H1 (cell line): ENCODE results near the gene TTC28. TPM values are rescaled to one million over a fixed set of nuclear protein-coding genes. Genes with fewer than 3 reads are reported as not detected.

Experiments
- CTCF ChIA-PET: fragments of 300-600 bp; sonication (Branson Sonifier 250); formaldehyde crosslinking; loops from one replicate; lab custom pipeline; 2021; ENCODE audit not compliant: partially characterized antibody; lab: Charles Lee
- POLR2A ChIA-PET: fragments of 300-600 bp; sonication (Branson Sonifier 250); formaldehyde crosslinking; loops from one replicate; lab custom pipeline; 2021; ENCODE audit warnings: inconsistent platforms; ENCODE audit not compliant: partially characterized antibody; lab: Charles Lee
- DNase-seq, 2 experiments: peaks; one replicate each; pipeline versions ENCODE4 v3.0.0 to v3.0.0-alpha.2; 2010 to 2022; ENCODE audit warnings: low spot score in 2 of 2, low read depth in 1 of 2, mixed read lengths in 1 of 2
- FAIRE-seq: peaks from 2 replicates; lab custom pipeline; 2011; peaks lifted over from hg19 to GRCh38; lab: Jason Lieb, UNC
- H2AFZ ChIP-seq: 2 replicates; pipeline ENCODE4 v1.8.1; 2012; ENCODE audit warnings: low read length, inconsistent platforms
- H2AK5ac ChIP-seq: 2 replicates; pipeline ENCODE4 v1.6.1; 2013; ENCODE audit warnings: low read depth, low read length
- H2BK120ac ChIP-seq: replicated peaks from 2 replicates; pipeline ENCODE3; 2013; ENCODE audit warnings: low read depth, low read length, inconsistent platforms
- H2BK12ac ChIP-seq: 2 replicates; pipeline ENCODE4 v1.6.1; 2013; ENCODE audit warnings: low read depth, low read length
- H2BK15ac ChIP-seq: 2 replicates; pipeline ENCODE4 v1.6.1; 2013; ENCODE audit warnings: low read length
- H2BK20ac ChIP-seq: 2 replicates; pipeline ENCODE4 v1.6.1; 2013; ENCODE audit warnings: low read length
- H2BK5ac ChIP-seq: 2 replicates; pipeline ENCODE4 v1.6.1; 2013; ENCODE audit warnings: low read depth, low read length
- H3K14ac ChIP-seq: 2 replicates; pipeline ENCODE4 v1.6.1; 2013; ENCODE audit warnings: inconsistent platforms; ENCODE audit not compliant: insufficient read length
- H3K18ac ChIP-seq: 2 replicates; pipeline ENCODE4 v1.6.1; 2013; ENCODE audit warnings: low read length; ENCODE audit errors: extremely low read depth
- H3K23ac ChIP-seq: 2 replicates; pipeline ENCODE4 v1.6.1; 2013; ENCODE audit warnings: inconsistent platforms; ENCODE audit not compliant: insufficient read length
- H3K23me2 ChIP-seq: 2 replicates; pipeline ENCODE4 v1.6.1; 2013; ENCODE audit warnings: low read depth, low read length
- H3K27ac ChIP-seq: 2 replicates; pipeline ENCODE4 v1.6.1; 2011; ENCODE audit warnings: low read depth, low read length, inconsistent platforms
- H3K27me3 ChIP-seq, 4 experiments: replicated peaks in 1 of 4; 1 replicate in 1 of 4; 2 replicates in 3 of 4; pipeline versions ENCODE4 v1.6.1 to v1.8.1; 2011 to 2013; ENCODE audit warnings: low read length in 3 of 4, mild to moderate bottlenecking in 3 of 4, inconsistent platforms in 2 of 4, mixed read lengths in 2 of 4, moderate library complexity in 1 of 4; ENCODE audit not compliant: control insufficient read depth in 3 of 4, insufficient read depth in 3 of 4; ENCODE audit errors: extremely low read depth in 1 of 4
- H3K36me3 ChIP-seq, 4 experiments: 2 replicates each; pipeline versions ENCODE4 v1.6.1 to v1.8.1; 2011 to 2013; ENCODE audit warnings: mild to moderate bottlenecking in 4 of 4, low read length in 3 of 4, moderate library complexity in 2 of 4, control low read depth in 1 of 4, inconsistent platforms in 1 of 4; ENCODE audit not compliant: insufficient read depth in 4 of 4, control insufficient read depth in 2 of 4
- H3K4ac ChIP-seq: replicated peaks from 2 replicates; pipeline ENCODE3; 2013; ENCODE audit warnings: low read length, low read depth, mixed read lengths, inconsistent platforms; ENCODE audit not compliant: insufficient read length
- H3K4me1 ChIP-seq, 4 experiments: replicated peaks in 1 of 4; 1 replicate in 1 of 4; 2 replicates in 3 of 4; pipeline versions ENCODE4 v1.6.1 to v1.8.1; 2011 to 2013; ENCODE audit warnings: low read length in 3 of 4, inconsistent platforms in 2 of 4, mixed read lengths in 1 of 4; ENCODE audit not compliant: insufficient read depth in 4 of 4, control insufficient read depth in 3 of 4
- H3K4me2 ChIP-seq, 2 experiments: 2 replicates each; pipeline versions ENCODE4 v1.6.1 to v1.8.1; 2011 to 2013; ENCODE audit warnings: low read depth in 2 of 2, low read length in 2 of 2, control low read depth in 1 of 2, inconsistent platforms in 1 of 2, mild to moderate bottlenecking in 1 of 2; ENCODE audit not compliant: insufficient read depth in 1 of 2
- H3K4me3 ChIP-seq, 4 experiments: fragments of 200-600, 300-600 bp in 1 of 4; sonication (generic), shearing (Covaris generic), sonication (Bioruptor Twin) in 1 of 4; 2 replicates each; pipeline versions ENCODE4 v1.5.1 to v1.8.1; 2011 to 2016; ENCODE audit warnings: low read length in 4 of 4, low read depth in 3 of 4, control low read depth in 2 of 4, inconsistent platforms in 2 of 4, mild to moderate bottlenecking in 2 of 4, mixed read lengths in 1 of 4, moderate library complexity in 1 of 4; ENCODE audit not compliant: insufficient read depth in 2 of 4; ENCODE audit errors: extremely low read depth in 1 of 4
- H3K56ac ChIP-seq: replicated peaks from 2 replicates; pipeline ENCODE3; 2013; ENCODE audit warnings: low read depth, mild to moderate bottlenecking, mixed read lengths, low read length, inconsistent platforms; ENCODE audit not compliant: insufficient read length
- H3K79me1 ChIP-seq: 2 replicates; pipeline ENCODE4 v1.6.1; 2013; ENCODE audit warnings: low read depth, low read length, control low read depth
- H3K79me2 ChIP-seq, 2 experiments: 2 replicates each; pipeline versions ENCODE4 v1.6.1 to v1.8.1; 2012 to 2013; ENCODE audit warnings: low read length in 2 of 2, mild to moderate bottlenecking in 2 of 2, inconsistent platforms in 1 of 2; ENCODE audit not compliant: insufficient read depth in 2 of 2, control insufficient read depth in 1 of 2
- H3K9ac ChIP-seq, 4 experiments: replicated peaks in 1 of 4; 1 replicate in 1 of 4; 2 replicates in 3 of 4; pipeline versions ENCODE4 v1.6.1 to v1.8.1; 2011 to 2013; ENCODE audit warnings: low read depth in 3 of 4, low read length in 3 of 4, control low read depth in 2 of 4, mild to moderate bottlenecking in 2 of 4, moderate library complexity in 2 of 4, inconsistent platforms in 1 of 4; ENCODE audit errors: extremely low read depth in 1 of 4
- H3K9me3 ChIP-seq, 2 experiments: 2 replicates each; pipeline versions ENCODE4 v1.6.1 to v1.8.1; 2012 to 2013; ENCODE audit warnings: mild to moderate bottlenecking in 2 of 2, moderate library complexity in 2 of 2, control low read depth in 1 of 2, inconsistent platforms in 1 of 2, low read depth in 1 of 2, low read length in 1 of 2, mixed read lengths in 1 of 2; ENCODE audit not compliant: insufficient read depth in 2 of 2
- H4K20me1 ChIP-seq, 2 experiments: replicated peaks in 1 of 2; 2 replicates each; pipeline versions ENCODE3 to v1.8.1; 2011 to 2013; ENCODE audit warnings: inconsistent platforms in 2 of 2, low read length in 2 of 2, mild to moderate bottlenecking in 1 of 2; ENCODE audit not compliant: insufficient read depth in 2 of 2, control insufficient read depth in 1 of 2
- H4K5ac ChIP-seq: 2 replicates; pipeline ENCODE4 v1.6.1; 2013; ENCODE audit warnings: low read length, low read depth, mixed read lengths, inconsistent platforms; ENCODE audit not compliant: insufficient read length
- H4K8ac ChIP-seq: 2 replicates; pipeline ENCODE4 v1.8.0; 2013; ENCODE audit warnings: mild to moderate bottlenecking, moderate library complexity, low read length, inconsistent platforms; ENCODE audit not compliant: insufficient read depth; ENCODE audit errors: extremely low read depth
- H4K91ac ChIP-seq: replicated peaks from 2 replicates; pipeline ENCODE3; 2013; ENCODE audit warnings: low read length, mixed read lengths, inconsistent platforms; ENCODE audit not compliant: insufficient read length
- ATF3 ChIP-seq: IDR thresholded peaks from 2 replicates; pipeline ENCODE4 v1.6.1; 2011; ENCODE audit warnings: low read depth, mild to moderate bottlenecking, low read length; ENCODE audit not compliant: insufficient read depth
- CREB1 ChIP-seq: IDR thresholded peaks from 2 replicates; pipeline ENCODE4 v1.6.1; 2012; ENCODE audit warnings: inconsistent platforms
- EGR1 ChIP-seq: IDR thresholded peaks from 2 replicates; pipeline ENCODE4 v1.6.1; 2011; ENCODE audit warnings: low read depth, low read length, borderline replicate concordance
- HDAC2 ChIP-seq, 2 experiments: fragments of 300-600 bp in 1 of 2; sonication (generic) in 1 of 2; IDR thresholded peaks; 2 replicates each; pipeline ENCODE4 v1.6.1; 2011 to 2012; ENCODE audit warnings: low read depth in 2 of 2, low read length in 2 of 2, mild to moderate bottlenecking in 2 of 2, moderate library complexity in 2 of 2, borderline replicate concordance in 1 of 2, inconsistent platforms in 1 of 2
- JUN ChIP-seq: IDR thresholded peaks from 2 replicates; pipeline ENCODE4 v1.6.1; 2011; ENCODE audit warnings: low read depth, mild to moderate bottlenecking, improper control_type of control experiment, low read length
- KDM5A ChIP-seq: fragments of 200-600 bp; IDR thresholded peaks from 2 replicates; pipeline ENCODE4 v1.7.1; 2012; ENCODE audit warnings: mild to moderate bottlenecking, low read length, inconsistent platforms, mixed read lengths
- MAX ChIP-seq: IDR thresholded peaks from 2 replicates; pipeline ENCODE4 v1.6.1; 2012; ENCODE audit warnings: inconsistent platforms
- NANOG ChIP-seq: IDR thresholded peaks from 2 replicates; pipeline ENCODE4 v1.6.1; 2011; ENCODE audit warnings: low read length, low read depth, mild to moderate bottlenecking, inconsistent platforms; ENCODE audit not compliant: insufficient read depth, poor library complexity, severe bottlenecking
- NRF1 ChIP-seq: IDR thresholded peaks from 2 replicates; pipeline ENCODE4 v1.6.1; 2011; ENCODE audit warnings: mild to moderate bottlenecking, low read depth, low read length, improper control_type of control experiment
- RBBP5 ChIP-seq: IDR thresholded peaks from 2 replicates; pipeline ENCODE4 v1.7.1; 2012; ENCODE audit warnings: low read depth, mild to moderate bottlenecking, inconsistent platforms, low read length, moderate library complexity, borderline replicate concordance
- SIN3A ChIP-seq, 2 experiments: IDR thresholded peaks in 1 of 2; conservative IDR thresholded peaks in 1 of 2; 2 replicates each; pipeline ENCODE4 v1.6.1; 2011 to 2012; ENCODE audit warnings: low read length in 2 of 2, improper control_type of control experiment in 1 of 2, low read depth in 1 of 2, mild to moderate bottlenecking in 1 of 2
- SIRT6 ChIP-seq: IDR thresholded peaks from one replicate; pipeline ENCODE4 v1.7.1; 2012; ENCODE audit warnings: low read length, inconsistent platforms
- SP1 ChIP-seq: IDR thresholded peaks from 2 replicates; pipeline ENCODE4 v1.6.1; 2011; ENCODE audit warnings: low read depth, low read length
- SP2 ChIP-seq: IDR thresholded peaks from 2 replicates; pipeline ENCODE4 v1.6.1; 2012; ENCODE audit warnings: mild to moderate bottlenecking, low read length, inconsistent platforms
- WGBS, 2 experiments: shearing (Covaris generic) in 1 of 2; methylation state at CpG; one replicate each; pipeline versions ENCODE4 v1.1.6 to v1.1.7; 2013 to 2015; ENCODE audit warnings: low lambda C conversion rate in 2 of 2, mixed read lengths in 2 of 2, inconsistent platforms in 1 of 2, low coverage in 1 of 2, missing lambda C conversion rate in 1 of 2; ENCODE audit not compliant: insufficient replicate concordance in 2 of 2, insufficient coverage in 1 of 2, insufficient read length in 1 of 2; ENCODE audit errors: extremely low coverage in 1 of 2, missing lambda C conversion rate in 1 of 2; 5-methylcytosine and 5-hydroxymethylcytosine counted together
- polyA plus RNA-seq, 7 experiments: library from polyadenylated mRNA; depleted of rRNA in 3 of 7; stranded (reverse) in 5 of 7; unstranded in 2 of 7; fragments of >200 nt in 5 of 7; fragments of 200-250 nt in 2 of 7; gene quantifications; 1 replicate in 5 of 7; 2 replicates in 1 of 7; 4 replicates in 1 of 7; pipeline versions ENCODE4 v1.2.1 to v1.2.3, GENCODE V29; 2011 to 2013; ENCODE audit warnings: missing spikeins in 2 of 7, mixed read lengths in 2 of 7
- total RNA-seq: library from RNA; stranded (reverse); fragmentation: NEBNext Ultra II Directional; extraction: Animal tissue kit (Norgen Biotek cat#: 25700); gene quantifications from 2 replicates; pipeline ENCODE4 v1.2.1, GENCODE V29; 2021

The TTC28 gene
- total and polyA plus RNA-seq, 2 of the 8 experiments (the other 6 are each of a cell fraction or from before 2014, with no cell fraction given), result 2.6 to 12.6 TPM

GRCh38 chr22:28032861-28033260, 646.8 kb downstream of the TTC28 start:
- no peak overlapping the region for H3K27ac ChIP-seq
- H2BK120ac ChIP-seq, result no peak overlapping the region
- POLR2A ChIA-PET, result interaction anchor here (1.2 kb wide), 1 partner anchor 37 kb away, joined by 3 read pairs; no protein-coding TSS in a partner anchor
- H4K20me1 ChIP-seq, result no peaks in the 10 kb centered on the region
- CTCF ChIA-PET, result interaction anchor here (1.0 to 2.4 kb wide), 3 partner anchors 12 to 561 kb away, joined by 3 to 13 read pairs (median 7); no protein-coding TSS in a partner anchor
- no peak overlapping the region for H3K56ac ChIP-seq
- no peak overlapping the region for H2BK15ac ChIP-seq
- DNase-seq, result no peak
- H3K79me1 ChIP-seq, result no peaks in the 10 kb centered on the region
- 87% methylated on average over 3 of the region's 3 CpGs; no CpG with 5 or more reads in 1 of the 2 experiments for whole genome bisulfite sequencing, 2 experiments
- no peak overlapping the region for H2BK20ac ChIP-seq
- no peaks in the 10 kb centered on the region for H3K9me3 ChIP-seq
- no peaks in the 10 kb centered on the region for H3K79me2 ChIP-seq
- H3K36me3 ChIP-seq, result no peaks in the 10 kb centered on the region
- H4K5ac ChIP-seq, result no peak overlapping the region
- no peak overlapping the region for H3K4me2 ChIP-seq
- H2AK5ac ChIP-seq, result no peak overlapping the region
- H3K4me3 ChIP-seq, result no peak overlapping the region
- no peaks in the 10 kb centered on the region for H3K4me1 ChIP-seq
- no peak overlapping the region for H2BK5ac ChIP-seq
- H3K23me2 ChIP-seq, result no peaks in the 10 kb centered on the region
- H3K23ac ChIP-seq, result no peak overlapping the region
- H3K14ac ChIP-seq, result no peak overlapping the region
- no peak overlapping the region for H3K9ac ChIP-seq
- no peak overlapping the region for H2AFZ ChIP-seq
- H3K4ac ChIP-seq, result no peak overlapping the region
- H3K27me3 ChIP-seq, result no peaks in the 10 kb centered on the region
- H2BK12ac ChIP-seq, result no peak overlapping the region
- H3K18ac ChIP-seq, result no peak overlapping the region
- H4K91ac ChIP-seq, result no peak overlapping the region
- H4K8ac ChIP-seq, result no peak overlapping the region
- FAIRE-seq, result no peak
- TF ChIP-seq KDM5A (no peak), NANOG (no peak), SIRT6 (no peak), RBBP5 (no peak), CREB1 (no peak), JUN (no peak), SP1 (no peak), HDAC2 (IDR thresholded peaks at IDR 0.05; ENCODE audit: borderline replicate concordance in 1 of 2, low read depth in 2 of 2, low read length in 2 of 2) (no peak), SP2 (no peak), EGR1 (no peak), SIN3A (conservative IDR thresholded peaks at IDR 0.05 in 1 of 2, IDR thresholded peaks at IDR 0.05 in 1 of 2; ENCODE audit: low read depth in 1 of 2, low read length in 2 of 2) (no peak), MAX (no peak), NRF1 (no peak), ATF3 (no peak)
